NCI-H226 (cell line): ENCODE results near the gene GLS2.

Experiments used
- DNase-seq: peaks from one replicate; pipeline ENCODE4 v3.0.0-alpha.2; 2015

GLS2 gene

GRCh38 chr12:56437430-56438176, 50.4 kb downstream of the GLS2 start:
- DNase-seq = no peak

GRCh38 chr12:56434828-56435227, 53.1 kb downstream of the GLS2 start:
- DNase-seq = no peak

GRCh38 chr12:56431850-56432249, 56.1 kb downstream of the GLS2 start:
- no peak for DNase-seq

- no peak for DNase-seq
Measured at GRCh38 chr12:56431288-56431687, 56.7 kb downstream of the GLS2 start.

GRCh38 chr12:56425940-56426438, 62.0 kb downstream of the GLS2 start:
- no peak for DNase-seq

GRCh38 chr12:56425193-56425592, 62.8 kb downstream of the GLS2 start:
- DNase-seq = no peak
